Loucy (cell line): ENCODE measurements around the gene IRF9.

Experiments
- H2AFZ ChIP-seq: fragments of 200-600 bp; sonication (generic); 2 replicates; pipeline ENCODE4 v1.6.0; 2016; ENCODE audit warnings: antibody characterized with exemption, mild to moderate bottlenecking, low read length, moderate library complexity
- H3F3A ChIP-seq: fragments of 200-600 bp; 2 replicates; pipeline ENCODE4 v1.6.0; 2016; ENCODE audit warnings: antibody characterized with exemption, low read depth, mild to moderate bottlenecking
- H3K27me3 ChIP-seq: fragments of 200-600 bp; sonication (generic); 2 replicates; pipeline ENCODE4 v1.6.1; 2014; ENCODE audit warnings: low read length, mild to moderate bottlenecking; ENCODE audit not compliant: insufficient read depth, poor library complexity, severe bottlenecking
- H3K36me3 ChIP-seq: fragments of 200-600 bp; sonication (generic); 2 replicates; pipeline ENCODE4 v1.6.1; 2016; ENCODE audit warnings: low read length; ENCODE audit not compliant: insufficient read depth
- H3K4me1 ChIP-seq: fragments of 200-600 bp; sonication (generic); 2 replicates; pipeline ENCODE4 v1.5.1; 2014; ENCODE audit warnings: low read length, mild to moderate bottlenecking; ENCODE audit not compliant: insufficient read depth, poor library complexity, severe bottlenecking
- H3K4me2 ChIP-seq: fragments of 200-600 bp; sonication (generic); 2 replicates; pipeline ENCODE4 v1.6.0; 2014; ENCODE audit warnings: antibody characterized with exemption, low read length, low read depth, mild to moderate bottlenecking; ENCODE audit not compliant: poor library complexity, severe bottlenecking
- H3K4me3 ChIP-seq: fragments of 200-600 bp; sonication (generic); 2 replicates; pipeline ENCODE4 v1.5.1; 2014; ENCODE audit warnings: low read length, mild to moderate bottlenecking, mixed read lengths; ENCODE audit not compliant: poor library complexity, severe bottlenecking
- H3K79me2 ChIP-seq: fragments of 200-600 bp; sonication (generic); 2 replicates; pipeline ENCODE4 v1.6.1; 2014; ENCODE audit warnings: low read length; ENCODE audit not compliant: insufficient read depth
- H3K9ac ChIP-seq: fragments of 200-600 bp; sonication (generic); 2 replicates; pipeline ENCODE4 v1.6.0; 2014; ENCODE audit warnings: mild to moderate bottlenecking, low read depth, low read length, moderate library complexity; ENCODE audit not compliant: poor library complexity, severe bottlenecking
- H3K9me2 ChIP-seq: fragments of 200-600 bp; sonication (generic); replicated peaks from 2 replicates; pipeline ENCODE4 v1.6.1; 2016; ENCODE audit warnings: low read depth, low read length, mixed read lengths
- H3K9me3 ChIP-seq: fragments of 200-600 bp; sonication (generic); 2 replicates; pipeline ENCODE4 v1.6.1; 2014; ENCODE audit warnings: mild to moderate bottlenecking, antibody characterized with exemption, low read length, low read depth; ENCODE audit not compliant: insufficient read depth
- H4K20me1 ChIP-seq: fragments of 200-600 bp; sonication (generic); 2 replicates; pipeline ENCODE4 v1.6.0; 2014; ENCODE audit warnings: antibody characterized with exemption, low read length, mild to moderate bottlenecking; ENCODE audit not compliant: insufficient read depth, poor library complexity, severe bottlenecking
- EZH2phosphoT487 ChIP-seq: fragments of 200-600 bp; IDR thresholded peaks from 2 replicates; pipeline ENCODE4 v1.6.1; 2018; ENCODE audit warnings: antibody characterized with exemption, mild to moderate bottlenecking, moderate library complexity, borderline replicate concordance
- TF ChIP-seq, protein P1 (sequence below): fragments of 200-600 bp; sonication (generic); conservative IDR thresholded peaks from 2 replicates; pipeline ENCODE4 v1.5.1; 2014; ENCODE audit warnings: mild to moderate bottlenecking, antibody characterized with exemption, low read length

IRF9 gene

DNA sequence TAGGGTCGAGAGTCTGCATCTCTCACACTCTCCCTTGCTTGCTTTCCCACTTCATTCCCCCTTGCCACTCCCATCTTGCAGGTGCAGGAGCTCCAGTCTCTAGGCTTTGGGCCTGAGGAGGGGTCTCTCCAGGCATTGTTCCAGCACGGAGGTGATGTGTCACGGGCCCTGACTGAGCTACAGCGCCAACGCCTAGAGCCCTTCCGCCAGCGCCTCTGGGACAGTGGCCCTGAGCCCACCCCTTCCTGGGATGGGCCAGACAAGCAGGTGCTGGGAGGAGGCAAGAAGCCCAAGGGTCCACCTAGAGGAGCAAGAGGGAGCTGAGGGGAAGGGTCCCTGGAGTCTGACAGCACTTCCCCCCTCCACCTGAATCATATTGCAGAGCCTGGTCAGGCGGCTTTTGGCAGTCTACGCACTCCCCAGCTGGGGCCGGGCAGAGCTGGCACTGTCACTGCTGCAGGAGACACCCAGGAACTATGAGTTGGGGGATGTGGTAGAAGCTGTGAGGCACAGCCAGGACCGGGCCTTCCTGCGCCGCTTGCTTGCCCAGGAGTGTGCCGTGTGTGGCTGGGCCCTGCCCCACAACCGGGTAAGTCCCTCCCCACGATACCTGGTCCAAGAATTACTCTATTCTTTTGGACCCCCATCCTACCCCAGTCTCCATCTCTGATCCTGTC is 9.5 kb upstream of the IRF9 start:
- Histone ChIP-seq H3K27me3 (no peaks in the 10 kb centered on the region), H3K36me3 (peaks cover 43% of the 10 kb centered on the region; the same call in 1 of the 2 replicates), H4K20me1 (peaks cover 21% of the 10 kb centered on the region), H3K9me3 (no peaks in the 10 kb centered on the region), H3K79me2 (peaks cover 40% of the 10 kb centered on the region), H3F3A (0 out of 2 replicates have a peak, but pooled peaks cover 2% of the 10 kb centered on the region), H3K9ac (no peak overlapping the region), H3K4me2 (no peak overlapping the region), H3K9me2 (no peaks in the 10 kb centered on the region), H3K4me1 (peaks cover 12% of the 10 kb centered on the region), H3K4me3 (no peak overlapping the region), H2AFZ (no peak overlapping the region)
- no peak for TF ChIP-seq EZH2phosphoT487
- TF ChIP-seq, protein P1, sequence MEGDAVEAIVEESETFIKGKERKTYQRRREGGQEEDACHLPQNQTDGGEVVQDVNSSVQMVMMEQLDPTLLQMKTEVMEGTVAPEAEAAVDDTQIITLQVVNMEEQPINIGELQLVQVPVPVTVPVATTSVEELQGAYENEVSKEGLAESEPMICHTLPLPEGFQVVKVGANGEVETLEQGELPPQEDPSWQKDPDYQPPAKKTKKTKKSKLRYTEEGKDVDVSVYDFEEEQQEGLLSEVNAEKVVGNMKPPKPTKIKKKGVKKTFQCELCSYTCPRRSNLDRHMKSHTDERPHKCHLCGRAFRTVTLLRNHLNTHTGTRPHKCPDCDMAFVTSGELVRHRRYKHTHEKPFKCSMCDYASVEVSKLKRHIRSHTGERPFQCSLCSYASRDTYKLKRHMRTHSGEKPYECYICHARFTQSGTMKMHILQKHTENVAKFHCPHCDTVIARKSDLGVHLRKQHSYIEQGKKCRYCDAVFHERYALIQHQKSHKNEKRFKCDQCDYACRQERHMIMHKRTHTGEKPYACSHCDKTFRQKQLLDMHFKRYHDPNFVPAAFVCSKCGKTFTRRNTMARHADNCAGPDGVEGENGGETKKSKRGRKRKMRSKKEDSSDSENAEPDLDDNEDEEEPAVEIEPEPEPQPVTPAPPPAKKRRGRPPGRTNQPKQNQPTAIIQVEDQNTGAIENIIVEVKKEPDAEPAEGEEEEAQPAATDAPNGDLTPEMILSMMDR = no peak

DNA sequence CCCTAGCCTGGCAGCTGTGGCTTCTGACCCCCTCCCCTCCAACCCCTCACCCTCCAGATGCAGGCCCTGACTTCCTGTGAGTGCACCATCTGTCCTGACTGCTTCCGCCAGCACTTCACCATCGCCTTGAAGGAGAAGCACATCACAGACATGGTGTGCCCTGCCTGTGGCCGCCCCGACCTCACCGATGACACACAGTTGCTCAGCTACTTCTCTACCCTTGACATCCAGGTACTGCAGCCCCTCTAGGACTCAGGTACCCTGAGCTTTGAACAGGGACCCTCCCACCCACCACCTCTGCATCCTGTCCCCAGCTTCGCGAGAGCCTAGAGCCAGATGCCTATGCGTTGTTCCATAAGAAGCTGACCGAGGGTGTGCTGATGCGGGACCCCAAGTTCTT is 6.0 kb upstream of the IRF9 start:
- Histone ChIP-seq H3K9me2 (no peaks in the 10 kb centered on the region), H3K27me3 (no peaks in the 10 kb centered on the region), H2AFZ (no peak overlapping the region), H3K4me1 (no peaks in the 10 kb centered on the region), H3K9ac (no peak overlapping the region), H3K4me2 (no peak overlapping the region), H3K36me3 (peaks cover 50% of the 10 kb centered on the region; the same call in 1 of the 2 replicates), H3K79me2 (peaks cover 12% of the 10 kb centered on the region; the same call in 1 of the 2 replicates), H3K9me3 (no peaks in the 10 kb centered on the region), H4K20me1 (peaks cover under 1% of the 10 kb centered on the region), H3K4me3 (no peak overlapping the region), H3F3A (no peaks in the 10 kb centered on the region)
- TF ChIP-seq EZH2phosphoT487 = no peak
- TF ChIP-seq, protein P1 = no peak

GRCh38 chr14:24156840-24157239 is 4.2 kb upstream of the IRF9 start:
- Histone ChIP-seq H3K36me3 (peaks cover 42% of the 10 kb centered on the region; the same call in 1 of the 2 replicates), H3K79me2 (peaks cover 2% of the 10 kb centered on the region; the same call in 1 of the 2 replicates), H3K9me3 (no peaks in the 10 kb centered on the region), H4K20me1 (no peaks in the 10 kb centered on the region), H3K4me3 (no peak overlapping the region), H3K27me3 (no peaks in the 10 kb centered on the region), H3K4me2 (no peak overlapping the region), H3K9me2 (no peaks in the 10 kb centered on the region), H3K9ac (no peak overlapping the region), H2AFZ (no peak overlapping the region), H3F3A (no peaks in the 10 kb centered on the region; the same call in 1 of the 2 replicates), H3K4me1 (peaks cover 8% of the 10 kb centered on the region)
- no peak for TF ChIP-seq EZH2phosphoT487
- TF ChIP-seq, protein P1 = no peak
